ENCODE measurements around the gene BABAM2.

Gene BABAM2

GRCh38 chr2:28338046-28338817 lies 447.7 kb downstream of the BABAM2 start:
- no peak for DNase-seq

GRCh38 chr2:28338831-28339321 lies 448.3 kb downstream of the BABAM2 start:
- DNase-seq: no peak

- no peak for DNase-seq
Observed at GRCh38 chr2:28339516-28340175, 449.1 kb downstream of the BABAM2 start.

GRCh38 chr2:28340312-28341202 lies 450.0 kb downstream of the BABAM2 start:
- DNase-seq: no peak

- DNase-seq: no peak
Observed at GRCh38 chr2:28341208-28341891, 450.8 kb downstream of the BABAM2 start.

GRCh38 chr2:28342081-28342967 lies 451.8 kb downstream of the BABAM2 start:
- DNase-seq: no peak

GRCh38 chr2:28343184-28343942 lies 452.8 kb downstream of the BABAM2 start:
- no peak for DNase-seq

GRCh38 chr2:28343971-28344715 lies 453.6 kb downstream of the BABAM2 start:
- no peak for DNase-seq

GRCh38 chr2:28344756-28345373 lies 454.3 kb downstream of the BABAM2 start:
- no peak for DNase-seq

GRCh38 chr2:28345619-28346018 lies 455.1 kb downstream of the BABAM2 start:
- no peak for DNase-seq

GRCh38 chr2:28346587-28346986 lies 456.1 kb downstream of the BABAM2 start:
- no peak for DNase-seq

GRCh38 chr2:28347193-28347592 lies 456.7 kb downstream of the BABAM2 start:
- no peak for DNase-seq

GRCh38 chr2:28347596-28347995 lies 457.1 kb downstream of the BABAM2 start:
- no peak for DNase-seq

- DNase-seq: peak in 4 of 6 experiments; percentile 13 to 47 (median 28)
Observed at GRCh38 chr2:28348149-28348567, 457.6 kb downstream of the BABAM2 start.

- no peak for DNase-seq
Observed at GRCh38 chr2:28348921-28349320, 458.4 kb downstream of the BABAM2 start.

GRCh38 chr2:28349546-28350165 lies 459.1 kb downstream of the BABAM2 start:
- no peak for DNase-seq

GRCh38 chr2:28350196-28350595 lies 459.7 kb downstream of the BABAM2 start:
- DNase-seq: no peak

- no peak for DNase-seq
Observed at GRCh38 chr2:28350791-28351285, 460.3 kb downstream of the BABAM2 start.

GRCh38 chr2:28351621-28352020 lies 461.1 kb downstream of the BABAM2 start:
- DNase-seq: no peak
